GM12872 (cell line): Measurements from ENCODE around the gene MYL11.

Experiments
- CTCF ChIP-seq: IDR thresholded peaks from 3 replicates; pipeline ENCODE4 v1.5.1; 2011; ENCODE audit warnings: low read depth, mild to moderate bottlenecking, low read length, moderate library complexity; ENCODE audit not compliant: insufficient read depth

Gene MYL11

GRCh38 chr16:30372038-30372712 is 2.4 kb upstream of the MYL11 start:
- no peak for TF ChIP-seq CTCF

GRCh38 chr16:30372725-30373124 is 1.9 kb upstream of the MYL11 start:
- TF ChIP-seq CTCF, result no peak

GRCh38 chr16:30375864-30376263 is 1.3 kb downstream of the MYL11 start:
- no peak for TF ChIP-seq CTCF

- TF ChIP-seq CTCF, result no peak
These were observed 1.9 kb downstream of the MYL11 start for GRCh38 chr16:30376461-30376902.

GRCh38 chr16:30377050-30377811 is 2.6 kb downstream of the MYL11 start:
- TF ChIP-seq CTCF, result no peak

- TF ChIP-seq CTCF, result no peak
These were observed 3.2 kb downstream of the MYL11 start for GRCh38 chr16:30377812-30378235.

GRCh38 chr16:30378236-30379157 is 3.9 kb downstream of the MYL11 start:
- 0 out of 3 replicates have a peak, but pooled peaks have one; percentile 19 for TF ChIP-seq CTCF
